Inflammatory macrophage (primary cell): ENCODE results near the gene P2RX4.

Experiments
- DNase-seq, 2 donors: peaks; one replicate each; pipeline ENCODE4 v3.0.0-alpha.2; 2020 to 2022
- total RNA-seq, 18 experiments: gene quantifications; one replicate each; lab custom pipeline; 2026; ENCODE audit warnings: mixed read lengths in 6 of 18, inconsistent platforms in 2 of 18; lab: John Stamatoyannopoulos, UW

The P2RX4 gene
- total RNA-seq, result 83.4 to 283 (median 161) reads per million in 18 experiments

DNA sequence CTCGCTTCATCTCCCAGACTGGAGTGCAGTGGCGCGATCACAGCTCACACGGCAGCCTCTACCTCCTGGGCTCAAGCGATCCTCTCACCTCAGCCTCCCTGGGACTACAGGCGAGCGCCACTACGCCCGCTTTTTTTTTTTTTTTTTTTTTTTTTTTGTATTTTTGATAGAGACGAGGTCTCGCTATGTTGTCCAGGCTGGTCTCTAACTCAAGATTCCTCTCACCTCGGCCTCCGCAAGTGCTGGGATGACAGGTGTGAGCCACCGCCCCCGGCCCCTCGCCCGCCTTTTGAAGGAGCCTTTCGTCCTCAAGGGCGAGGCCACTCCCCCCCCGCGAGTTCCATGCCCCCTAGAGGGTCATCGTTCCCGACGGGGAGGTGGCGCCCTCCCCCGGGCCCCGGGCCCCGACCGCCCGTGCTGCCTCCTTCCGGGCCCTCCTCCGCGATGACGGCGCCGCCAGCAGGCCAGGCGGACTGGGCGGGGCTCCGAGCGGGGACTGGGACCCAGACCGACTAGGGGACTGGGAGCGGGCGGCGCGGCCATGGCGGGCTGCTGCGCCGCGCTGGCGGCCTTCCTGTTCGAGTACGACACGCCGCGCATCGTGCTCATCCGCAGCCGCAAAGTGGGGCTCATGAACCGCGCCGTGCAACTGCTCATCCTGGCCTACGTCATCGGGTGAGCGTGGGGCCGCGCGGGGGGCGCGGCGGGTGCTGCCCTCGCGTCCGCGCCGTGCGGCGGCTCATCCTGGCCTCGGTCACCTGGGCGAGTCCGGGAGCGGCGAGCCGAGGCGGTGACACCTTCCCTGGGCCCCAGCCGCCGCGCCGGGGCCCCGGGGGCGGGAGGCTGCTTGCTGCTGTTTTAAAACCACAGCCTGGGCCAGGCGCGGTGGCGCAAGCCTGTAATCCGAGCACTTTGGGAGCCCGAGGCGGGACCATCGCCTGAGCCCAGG, at the start of gene P2RX4:
P2RX4 (plus strand) TSS at position 506 of the 949 bp plus-strand sequence; CDS start at position 542, 36 bp downstream.
- peak; percentile 81 to 86 for DNase-seq

DNA sequence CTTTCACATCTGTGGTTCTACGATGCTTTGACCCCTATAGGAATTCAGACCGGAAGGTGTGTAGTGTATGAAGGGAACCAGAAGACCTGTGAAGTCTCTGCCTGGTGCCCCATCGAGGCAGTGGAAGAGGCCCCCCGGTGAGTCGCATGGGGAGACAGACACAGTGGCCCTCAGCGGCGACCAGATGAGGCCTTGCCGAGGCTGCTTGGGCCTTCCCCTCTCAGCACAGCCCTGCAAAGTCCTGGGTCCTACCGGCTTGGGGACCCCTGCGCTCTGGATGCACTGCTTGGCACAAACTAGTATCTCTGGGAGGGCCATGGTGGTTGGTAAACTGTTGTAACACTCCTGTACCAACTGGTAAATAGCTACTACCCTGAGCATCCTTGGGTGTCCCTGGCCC, 47.5 kb upstream of the P2RX4 start:
- no peak for DNase-seq

- no peak for DNase-seq
Measured at GRCh38 chr12:121162985-121163384, 46.9 kb upstream of the P2RX4 start.

- DNase-seq, result peak; percentile 17 to 23
Measured at GRCh38 chr12:121164839-121165238, 45.1 kb upstream of the P2RX4 start.

DNA sequence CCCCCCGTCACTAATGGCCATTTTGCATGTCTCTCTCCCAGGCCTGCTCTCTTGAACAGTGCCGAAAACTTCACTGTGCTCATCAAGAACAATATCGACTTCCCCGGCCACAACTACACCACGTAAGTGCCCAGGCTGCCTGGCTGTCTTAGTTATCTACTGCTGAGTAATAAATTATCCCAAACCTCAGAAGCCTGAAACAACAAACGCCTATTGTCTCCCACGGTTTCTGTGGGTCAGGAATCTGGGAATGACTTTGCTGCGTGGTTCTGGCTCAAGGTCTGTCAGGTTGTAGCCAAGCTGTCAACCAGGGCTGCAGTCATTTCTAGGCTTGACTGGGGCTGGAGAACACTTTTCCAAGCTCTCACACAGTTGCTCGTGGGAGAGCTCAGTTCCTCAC, 44.6 kb upstream of the P2RX4 start:
- DNase-seq, result no peak

DNA sequence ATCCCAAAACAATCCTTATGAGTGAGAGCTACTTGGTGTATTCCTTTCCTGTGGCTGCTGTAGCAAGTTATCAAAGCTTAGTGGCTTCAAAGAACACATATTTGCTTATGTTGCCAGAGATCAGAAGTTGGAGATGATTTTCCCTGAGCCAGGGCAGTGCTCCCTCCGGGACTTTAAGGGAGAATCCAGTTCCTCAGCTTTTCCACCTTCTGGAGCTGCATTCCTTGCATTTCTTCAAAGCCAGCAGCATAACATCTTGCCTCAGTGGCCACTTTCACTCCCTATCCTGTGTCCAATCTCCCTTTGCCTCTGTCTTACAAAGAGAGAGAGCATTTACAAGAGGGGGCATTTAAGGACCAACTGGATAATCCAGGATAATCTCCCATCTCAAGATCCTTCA, 43.6 kb upstream of the P2RX4 start:
- DNase-seq, result no peak

DNA sequence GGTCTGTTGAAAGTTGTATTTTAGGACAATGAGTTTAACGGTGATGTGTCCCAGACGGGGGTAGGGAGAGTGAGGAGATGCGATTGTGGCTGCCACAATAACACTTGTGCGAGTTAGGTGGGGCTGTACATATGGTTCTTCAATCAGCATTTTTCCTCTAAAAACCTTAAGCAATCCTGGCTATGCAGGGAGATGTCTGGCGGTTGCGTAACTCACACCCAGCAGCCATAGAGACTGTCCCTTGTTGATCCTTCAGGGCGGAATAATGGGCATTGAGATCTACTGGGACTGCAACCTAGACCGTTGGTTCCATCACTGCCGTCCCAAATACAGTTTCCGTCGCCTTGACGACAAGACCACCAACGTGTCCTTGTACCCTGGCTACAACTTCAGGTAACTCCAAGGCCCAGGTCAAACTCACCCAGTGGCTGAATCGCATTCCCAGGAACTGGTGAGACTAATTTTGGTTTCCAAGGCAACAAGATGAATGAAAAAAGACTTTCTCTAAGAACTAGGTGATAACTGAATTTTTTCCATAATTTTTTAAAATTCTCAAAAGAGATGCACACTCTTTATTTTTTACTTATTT, 42.6 kb upstream of the P2RX4 start:
- peak; percentile 31 to 50 for DNase-seq

DNA sequence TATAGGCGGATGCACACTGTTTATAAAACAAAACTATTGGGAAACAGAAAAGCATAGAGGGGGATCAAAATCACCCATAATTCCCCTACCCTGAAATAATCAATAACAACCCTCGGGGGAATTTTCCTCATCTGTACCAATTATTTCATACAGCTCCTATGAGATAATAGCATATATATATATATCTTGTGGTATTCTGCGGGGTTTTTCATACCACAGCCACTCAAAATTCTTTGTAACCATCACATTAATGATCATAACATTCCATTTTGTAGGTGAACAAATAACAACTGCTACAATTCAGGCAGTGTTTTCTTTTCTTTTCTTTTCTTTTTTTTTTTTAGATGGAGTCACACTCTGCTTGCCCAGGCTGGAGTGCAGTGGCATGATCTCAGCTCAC, 42.0 kb upstream of the P2RX4 start:
- DNase-seq, result no peak

- DNase-seq, result no peak
Measured at GRCh38 chr12:121170151-121170550, 39.8 kb upstream of the P2RX4 start.

- DNase-seq, result no peak
Measured at GRCh38 chr12:121170611-121171260, 39.2 kb upstream of the P2RX4 start.

- DNase-seq, result no peak
Measured at GRCh38 chr12:121172145-121172544, 37.8 kb upstream of the P2RX4 start.

- peak; percentile 79 to 82 for DNase-seq
Measured at GRCh38 chr12:121175383-121176119, 34.4 kb upstream of the P2RX4 start.

- peak; percentile 48 to 62 for DNase-seq
Measured at GRCh38 chr12:121176826-121177529, 33.0 kb upstream of the P2RX4 start.

- DNase-seq, result no peak
Measured at GRCh38 chr12:121181181-121181580, 28.7 kb upstream of the P2RX4 start.

DNA sequence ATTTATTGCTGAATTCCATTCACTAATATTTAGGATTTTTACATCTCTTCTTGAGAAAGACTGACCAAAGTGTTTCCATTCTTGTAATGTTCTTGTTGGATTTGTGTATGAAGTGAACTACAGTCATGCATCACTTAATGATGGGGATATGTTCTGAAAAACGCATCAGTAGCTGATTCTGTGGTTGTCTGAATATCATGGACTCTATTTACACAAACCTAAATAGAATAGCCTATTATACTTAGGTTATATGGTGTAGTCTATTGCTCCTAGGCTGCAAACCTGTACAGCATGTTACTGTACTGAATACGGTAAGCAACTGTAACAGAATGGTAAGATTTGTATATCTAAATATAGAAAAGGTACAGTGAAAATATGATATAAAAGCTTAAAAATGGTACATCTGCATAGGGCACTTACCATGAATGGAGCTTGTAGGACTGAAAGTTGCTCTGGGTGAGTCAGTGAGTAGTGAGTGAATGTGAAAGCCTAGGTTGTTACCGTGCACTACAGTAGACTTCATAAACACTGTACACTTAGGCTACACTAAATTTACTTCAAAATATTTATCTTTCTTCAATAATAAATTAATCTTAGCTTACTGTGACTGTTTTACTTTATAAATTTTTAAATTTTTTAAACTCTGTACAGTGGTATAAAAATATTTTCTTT, 27.6 kb upstream of the P2RX4 start:
- DNase-seq, result no peak

GRCh38 chr12:121184425-121184824, 25.5 kb upstream of the P2RX4 start:
- DNase-seq, result no peak

DNA sequence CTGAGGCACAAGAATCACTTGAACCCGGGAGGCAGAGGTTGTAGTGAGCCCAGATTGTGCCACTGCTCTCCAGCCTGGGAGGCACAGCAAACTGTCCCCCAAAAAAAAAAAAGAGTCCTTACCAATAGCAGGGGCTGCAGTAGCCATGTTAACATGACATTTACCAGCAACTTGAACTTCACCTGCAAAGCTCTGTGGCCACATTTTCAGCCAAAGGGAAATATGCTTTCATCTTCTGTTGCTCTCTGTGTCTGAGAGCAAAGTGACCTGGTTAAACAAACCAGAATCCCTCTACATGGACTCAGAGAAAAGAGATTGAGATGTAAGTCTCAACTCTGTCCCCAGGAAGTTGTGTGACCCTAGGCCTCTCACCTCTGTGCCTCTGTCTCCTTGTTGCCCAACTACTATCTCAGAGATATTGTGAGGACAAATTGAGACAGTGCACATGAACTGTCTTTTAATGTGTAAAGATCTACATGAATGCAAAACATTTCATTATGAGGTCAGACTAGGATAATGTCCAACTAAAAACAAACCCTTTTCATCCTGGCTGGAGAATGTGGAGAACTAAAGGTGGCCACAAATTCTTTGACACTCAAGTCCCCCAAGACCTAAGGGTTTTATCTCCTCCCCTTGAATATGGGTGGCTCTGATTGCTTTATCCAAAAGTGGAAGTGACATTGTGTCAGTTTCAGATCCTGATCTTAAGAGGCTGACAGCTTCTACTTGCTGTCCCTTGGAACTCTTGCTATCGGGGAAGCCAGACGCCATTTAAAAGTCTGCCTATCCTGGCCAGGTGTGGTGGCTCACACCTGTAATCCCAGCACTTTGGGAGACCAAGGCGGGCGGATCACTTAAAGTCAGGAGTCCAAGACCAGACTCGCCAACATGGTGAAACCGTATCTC, 24.7 kb upstream of the P2RX4 start:
- peak; percentile 68 to 70 for DNase-seq

DNA sequence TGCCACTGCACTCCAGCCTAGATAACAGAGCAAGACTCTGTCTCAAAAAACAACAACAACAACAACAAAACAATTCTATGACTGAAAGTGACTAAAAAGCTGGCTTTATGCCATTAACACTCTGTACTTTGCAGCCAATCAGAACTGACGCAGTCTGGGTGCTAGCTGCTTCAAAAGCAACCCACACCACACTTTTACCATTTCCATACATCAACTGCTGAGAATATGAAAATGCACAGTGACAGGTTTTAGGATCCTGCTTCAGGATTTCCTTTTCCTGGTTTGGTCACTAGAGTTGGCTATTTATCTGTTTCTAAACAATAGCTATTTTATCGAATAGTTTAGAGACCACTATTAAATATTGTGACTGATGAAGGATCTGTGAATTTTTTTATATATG, 23.1 kb upstream of the P2RX4 start:
- DNase-seq, result no peak

- DNase-seq, result no peak
Measured at GRCh38 chr12:121187501-121187900, 22.4 kb upstream of the P2RX4 start.

GRCh38 chr12:121188227-121188626, 21.7 kb upstream of the P2RX4 start:
- no peak for DNase-seq
